Upper lobe of left lung (tissue), 4 donors: ENCODE results near the gene FBXW11.

Experiments used
- POLR2A ChIP-seq, 4 donors: fragments of 450-650 bp; IDR thresholded peaks; one replicate each; pipeline ENCODE4 v1.5.1; 2016 to 2017; ENCODE audit warnings: antibody characterized with exemption in 4 of 4, mild to moderate bottlenecking in 2 of 4
- TF ChIP-seq, protein P1 (sequence below), 6 experiments: fragments of 450-650 bp in 4 of 6; fragments of 200-600 bp in 2 of 6; sonication (generic) in 2 of 6; IDR thresholded peaks; one replicate each; pipeline ENCODE4 v1.5.1; 2016 to 2019; ENCODE audit warnings: antibody characterized with exemption in 6 of 6

DNA sequence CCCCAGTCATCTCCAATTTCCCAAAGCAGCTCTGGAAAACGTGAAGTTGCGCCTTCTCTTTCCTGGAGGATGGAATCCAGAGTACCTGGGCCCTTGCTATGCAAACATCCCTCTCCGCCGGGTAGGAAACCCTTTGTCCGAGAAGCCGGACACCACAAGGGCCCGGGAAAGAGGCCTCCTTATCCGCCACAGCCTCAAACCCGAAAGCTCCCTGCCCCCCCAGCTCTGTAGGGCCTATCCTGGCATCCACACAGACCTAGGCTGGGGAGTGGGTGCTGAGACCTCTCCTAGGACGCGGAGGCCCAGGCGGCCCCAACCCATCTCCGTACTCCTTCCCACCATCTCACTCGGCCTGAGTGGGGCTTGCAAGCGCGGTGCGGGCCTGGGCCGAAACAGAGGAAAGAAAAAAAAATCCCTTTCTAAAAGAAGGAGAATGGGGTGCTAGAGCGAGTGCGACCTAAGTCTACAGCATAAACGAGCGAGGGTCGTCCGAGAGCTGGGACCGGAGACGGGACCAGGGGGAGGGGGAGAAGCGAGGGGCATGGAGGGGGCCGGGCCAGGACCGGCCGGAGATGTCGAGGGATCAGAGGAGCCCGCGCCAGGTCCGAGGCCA, 624 bp downstream of the FBXW11 start:
- TF ChIP-seq, protein P1, sequence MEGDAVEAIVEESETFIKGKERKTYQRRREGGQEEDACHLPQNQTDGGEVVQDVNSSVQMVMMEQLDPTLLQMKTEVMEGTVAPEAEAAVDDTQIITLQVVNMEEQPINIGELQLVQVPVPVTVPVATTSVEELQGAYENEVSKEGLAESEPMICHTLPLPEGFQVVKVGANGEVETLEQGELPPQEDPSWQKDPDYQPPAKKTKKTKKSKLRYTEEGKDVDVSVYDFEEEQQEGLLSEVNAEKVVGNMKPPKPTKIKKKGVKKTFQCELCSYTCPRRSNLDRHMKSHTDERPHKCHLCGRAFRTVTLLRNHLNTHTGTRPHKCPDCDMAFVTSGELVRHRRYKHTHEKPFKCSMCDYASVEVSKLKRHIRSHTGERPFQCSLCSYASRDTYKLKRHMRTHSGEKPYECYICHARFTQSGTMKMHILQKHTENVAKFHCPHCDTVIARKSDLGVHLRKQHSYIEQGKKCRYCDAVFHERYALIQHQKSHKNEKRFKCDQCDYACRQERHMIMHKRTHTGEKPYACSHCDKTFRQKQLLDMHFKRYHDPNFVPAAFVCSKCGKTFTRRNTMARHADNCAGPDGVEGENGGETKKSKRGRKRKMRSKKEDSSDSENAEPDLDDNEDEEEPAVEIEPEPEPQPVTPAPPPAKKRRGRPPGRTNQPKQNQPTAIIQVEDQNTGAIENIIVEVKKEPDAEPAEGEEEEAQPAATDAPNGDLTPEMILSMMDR (IDR thresholded peaks at IDR 0.05), result no peak
- TF ChIP-seq POLR2A (IDR thresholded peaks at IDR 0.05), result no peak
